ENCODE results near the gene OLFML2A.

Gene OLFML2A

GRCh38 chr9:124783830-124784229 is 6.9 kb downstream of the OLFML2A start:
- Histone ChIP-seq H3K27ac (ENCODE audit: low read depth, low read length) (no peak overlapping the region), H3K4me3 (ENCODE audit: insufficient read depth, low read length, poor library complexity, severe bottlenecking) (no peak overlapping the region), H3K4me2 (ENCODE audit: low read depth, low read length, poor library complexity, severe bottlenecking) (no peak overlapping the region), H2AFZ (ENCODE audit: low read depth, low read length, severe bottlenecking) (no peak overlapping the region), H3K9me2 (replicated peaks; ENCODE audit: insufficient read depth, low read length) (no peaks in the 10 kb centered on the region), H3K79me2 (ENCODE audit: insufficient read depth, low read length) (no peaks in the 10 kb centered on the region), H3K36me3 (ENCODE audit: low read length) (no peaks in the 10 kb centered on the region), H3F3A (ENCODE audit: insufficient read depth) (no peaks in the 10 kb centered on the region), H3K9me3 (ENCODE audit: insufficient read depth, low read length) (no peaks in the 10 kb centered on the region), H4K20me1 (ENCODE audit: low read depth, low read length) (no peaks in the 10 kb centered on the region), H3K9ac (ENCODE audit: low read length) (no peak overlapping the region), H3K27me3 (ENCODE audit: low read length) (no peaks in the 10 kb centered on the region)
- TF ChIP-seq, protein P1, sequence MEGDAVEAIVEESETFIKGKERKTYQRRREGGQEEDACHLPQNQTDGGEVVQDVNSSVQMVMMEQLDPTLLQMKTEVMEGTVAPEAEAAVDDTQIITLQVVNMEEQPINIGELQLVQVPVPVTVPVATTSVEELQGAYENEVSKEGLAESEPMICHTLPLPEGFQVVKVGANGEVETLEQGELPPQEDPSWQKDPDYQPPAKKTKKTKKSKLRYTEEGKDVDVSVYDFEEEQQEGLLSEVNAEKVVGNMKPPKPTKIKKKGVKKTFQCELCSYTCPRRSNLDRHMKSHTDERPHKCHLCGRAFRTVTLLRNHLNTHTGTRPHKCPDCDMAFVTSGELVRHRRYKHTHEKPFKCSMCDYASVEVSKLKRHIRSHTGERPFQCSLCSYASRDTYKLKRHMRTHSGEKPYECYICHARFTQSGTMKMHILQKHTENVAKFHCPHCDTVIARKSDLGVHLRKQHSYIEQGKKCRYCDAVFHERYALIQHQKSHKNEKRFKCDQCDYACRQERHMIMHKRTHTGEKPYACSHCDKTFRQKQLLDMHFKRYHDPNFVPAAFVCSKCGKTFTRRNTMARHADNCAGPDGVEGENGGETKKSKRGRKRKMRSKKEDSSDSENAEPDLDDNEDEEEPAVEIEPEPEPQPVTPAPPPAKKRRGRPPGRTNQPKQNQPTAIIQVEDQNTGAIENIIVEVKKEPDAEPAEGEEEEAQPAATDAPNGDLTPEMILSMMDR (IDR thresholded peaks at IDR 0.05; ENCODE audit: insufficient read depth, low read length, poor library complexity, severe bottlenecking): no peak
- TF ChIP-seq EZH2phosphoT487 (conservative IDR thresholded peaks at IDR 0.05; ENCODE audit: low read length): no peak

DNA sequence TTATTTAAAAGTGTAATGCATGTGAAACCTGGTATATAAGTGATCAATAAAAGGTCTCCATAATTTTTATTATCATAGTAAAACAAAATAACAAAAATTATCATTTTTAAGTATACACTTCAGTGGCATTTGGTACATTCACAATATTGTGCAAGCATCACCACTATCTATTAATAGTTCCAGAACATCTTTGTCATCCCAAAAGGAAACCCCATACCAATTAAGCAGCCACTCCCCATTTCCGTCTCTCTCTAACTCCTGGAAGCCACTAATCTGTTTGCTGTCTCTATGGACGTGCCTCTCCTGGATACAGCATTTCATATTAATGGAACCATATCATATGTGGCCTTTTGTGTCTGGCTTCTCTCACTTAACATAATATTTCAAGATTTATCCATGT is 7.6 kb downstream of the OLFML2A start:
- no peaks in the 10 kb centered on the region for H4K20me1 ChIP-seq (ENCODE audit: low read depth, low read length)
- TF ChIP-seq, protein P1 (IDR thresholded peaks at IDR 0.05; ENCODE audit: insufficient read depth, low read length, poor library complexity, severe bottlenecking): no peak
- no peak for TF ChIP-seq EZH2phosphoT487 (conservative IDR thresholded peaks at IDR 0.05; ENCODE audit: low read length)
- no peak overlapping the region for H3K9ac ChIP-seq (ENCODE audit: low read length)
- H3K4me2 ChIP-seq (ENCODE audit: low read depth, low read length, poor library complexity, severe bottlenecking): no peak overlapping the region
- no peak overlapping the region for H2AFZ ChIP-seq (ENCODE audit: low read depth, low read length, severe bottlenecking)
- H3K27ac ChIP-seq (ENCODE audit: low read depth, low read length): no peak overlapping the region
- H3K27me3 ChIP-seq (ENCODE audit: low read length): no peaks in the 10 kb centered on the region
- no peaks in the 10 kb centered on the region for H3F3A ChIP-seq (ENCODE audit: insufficient read depth)
- no peak overlapping the region for H3K4me3 ChIP-seq (ENCODE audit: insufficient read depth, low read length, poor library complexity, severe bottlenecking)
- no peaks in the 10 kb centered on the region for H3K9me2 ChIP-seq (replicated peaks; ENCODE audit: insufficient read depth, low read length)
- H3K79me2 ChIP-seq (ENCODE audit: insufficient read depth, low read length): no peaks in the 10 kb centered on the region
- H3K9me3 ChIP-seq (ENCODE audit: insufficient read depth, low read length): no peaks in the 10 kb centered on the region
- no peaks in the 10 kb centered on the region for H3K36me3 ChIP-seq (ENCODE audit: low read length)

DNA sequence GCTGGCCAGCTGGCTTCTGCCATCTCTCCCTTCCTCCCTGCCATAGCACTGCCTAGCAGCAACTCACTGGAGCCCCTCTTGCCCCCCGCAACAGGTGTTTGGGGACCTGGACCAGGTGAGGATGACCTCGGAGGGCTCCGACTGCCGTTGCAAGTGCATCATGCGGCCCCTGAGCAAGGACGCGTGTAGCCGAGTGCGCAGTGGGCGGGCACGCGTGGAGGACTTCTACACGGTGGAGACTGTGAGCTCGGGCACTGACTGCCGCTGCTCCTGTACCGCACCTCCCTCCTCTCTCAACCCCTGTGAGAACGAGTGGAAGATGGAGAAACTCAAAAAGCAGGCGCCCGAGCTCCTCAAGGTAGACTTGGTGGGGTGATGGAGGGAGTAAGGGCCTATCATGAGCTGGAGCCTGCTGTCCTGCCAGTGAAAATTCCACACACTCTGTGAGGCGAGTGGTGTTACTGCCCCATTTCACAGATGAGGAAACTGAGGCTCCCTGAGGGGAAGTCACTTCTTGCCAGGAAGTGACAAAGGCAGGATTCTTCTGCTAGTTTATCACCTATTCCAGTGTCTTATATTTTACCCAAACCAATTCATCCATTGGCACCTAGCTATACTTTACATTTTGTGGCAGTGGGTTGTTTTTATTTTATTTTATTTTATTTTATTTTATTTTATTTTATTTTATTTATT is 10.1 kb downstream of the OLFML2A start:
- Histone ChIP-seq H3K9ac (ENCODE audit: low read length) (no peak overlapping the region), H3K9me3 (ENCODE audit: insufficient read depth, low read length) (no peaks in the 10 kb centered on the region), H3K36me3 (ENCODE audit: low read length) (no peaks in the 10 kb centered on the region), H3F3A (ENCODE audit: insufficient read depth) (no peaks in the 10 kb centered on the region), H4K20me1 (ENCODE audit: low read depth, low read length) (no peaks in the 10 kb centered on the region), H2AFZ (ENCODE audit: low read depth, low read length, severe bottlenecking) (no peak overlapping the region), H3K79me2 (ENCODE audit: insufficient read depth, low read length) (no peaks in the 10 kb centered on the region), H3K9me2 (replicated peaks; ENCODE audit: insufficient read depth, low read length) (no peaks in the 10 kb centered on the region), H3K27ac (ENCODE audit: low read depth, low read length) (no peak overlapping the region), H3K4me2 (ENCODE audit: low read depth, low read length, poor library complexity, severe bottlenecking) (no peak overlapping the region), H3K27me3 (ENCODE audit: low read length) (no peaks in the 10 kb centered on the region), H3K4me3 (ENCODE audit: insufficient read depth, low read length, poor library complexity, severe bottlenecking) (no peak overlapping the region)
- TF ChIP-seq EZH2phosphoT487 (conservative IDR thresholded peaks at IDR 0.05; ENCODE audit: low read length): no peak
- TF ChIP-seq, protein P1 (IDR thresholded peaks at IDR 0.05; ENCODE audit: insufficient read depth, low read length, poor library complexity, severe bottlenecking): no peak
